Measurements from ENCODE around the gene CYTIP.

GRCh38 chr2:157420771-157421323, 23.0 kb downstream of the CYTIP start:
- TF ChIP-seq EZH2 (IDR thresholded peaks at IDR 0.05; ENCODE audit: insufficient read depth, poor library complexity, severe bottlenecking) (no peak), EZH2phosphoT487 (IDR thresholded peaks at IDR 0.05; ENCODE audit: insufficient read depth, low read depth) (no peak)
